HG02938 (cell line): ENCODE results near the gene ANGPTL2.

ENCODE experiments used
- ATAC-seq: cut with Tn5 transposase; IDR thresholded peaks from one replicate; pipeline ENCODE4 v1.9.1; 2021; ENCODE audit warnings: mild to moderate bottlenecking, moderate library complexity; ENCODE audit not compliant: unreplicated experiment

Gene ANGPTL2

DNA sequence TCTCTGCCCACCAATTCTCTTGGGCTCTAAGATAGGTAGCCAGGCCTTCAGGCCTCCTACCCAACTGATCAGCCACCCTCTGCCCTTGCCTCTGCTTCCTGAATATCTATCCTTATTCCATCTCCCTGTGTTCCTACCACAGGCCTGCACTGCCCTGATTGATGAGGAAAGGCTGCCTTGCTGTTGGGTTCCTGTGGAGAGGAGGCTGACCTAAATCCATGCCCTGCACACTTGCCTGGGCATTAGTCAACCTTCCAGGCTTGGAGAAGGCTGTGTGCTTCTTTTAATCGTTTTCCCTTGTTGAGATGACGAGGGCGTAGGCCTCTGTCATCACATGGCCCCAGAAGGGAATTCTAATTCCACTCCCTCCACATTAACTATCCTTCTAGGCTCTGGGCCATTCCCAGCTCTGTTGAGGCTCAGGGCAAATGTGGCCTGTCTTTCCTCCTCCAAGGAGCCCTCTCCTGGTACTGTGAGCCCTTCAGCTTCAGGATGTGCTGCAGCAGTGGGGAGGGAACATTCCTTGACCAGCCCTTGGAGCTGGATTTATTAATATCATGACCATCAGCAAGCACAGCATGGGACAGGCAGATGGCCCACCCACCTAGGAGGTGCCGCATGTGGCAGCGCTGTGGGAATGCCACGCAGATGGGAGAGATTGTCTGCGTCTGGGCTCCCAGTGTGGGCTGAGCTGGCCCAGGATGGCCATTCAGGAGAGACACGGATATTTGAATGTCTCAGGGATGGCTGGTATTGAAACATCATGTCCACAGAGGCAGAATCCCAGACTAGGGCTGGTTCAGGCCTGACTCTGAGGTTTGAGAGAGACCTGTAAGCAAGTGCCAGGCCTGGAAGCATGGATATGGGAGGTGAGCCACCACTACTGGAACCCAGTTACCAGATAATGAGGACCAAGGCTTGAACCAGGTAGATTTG, 40.9 kb downstream of the ANGPTL2 start:
- no peak for ATAC-seq

DNA sequence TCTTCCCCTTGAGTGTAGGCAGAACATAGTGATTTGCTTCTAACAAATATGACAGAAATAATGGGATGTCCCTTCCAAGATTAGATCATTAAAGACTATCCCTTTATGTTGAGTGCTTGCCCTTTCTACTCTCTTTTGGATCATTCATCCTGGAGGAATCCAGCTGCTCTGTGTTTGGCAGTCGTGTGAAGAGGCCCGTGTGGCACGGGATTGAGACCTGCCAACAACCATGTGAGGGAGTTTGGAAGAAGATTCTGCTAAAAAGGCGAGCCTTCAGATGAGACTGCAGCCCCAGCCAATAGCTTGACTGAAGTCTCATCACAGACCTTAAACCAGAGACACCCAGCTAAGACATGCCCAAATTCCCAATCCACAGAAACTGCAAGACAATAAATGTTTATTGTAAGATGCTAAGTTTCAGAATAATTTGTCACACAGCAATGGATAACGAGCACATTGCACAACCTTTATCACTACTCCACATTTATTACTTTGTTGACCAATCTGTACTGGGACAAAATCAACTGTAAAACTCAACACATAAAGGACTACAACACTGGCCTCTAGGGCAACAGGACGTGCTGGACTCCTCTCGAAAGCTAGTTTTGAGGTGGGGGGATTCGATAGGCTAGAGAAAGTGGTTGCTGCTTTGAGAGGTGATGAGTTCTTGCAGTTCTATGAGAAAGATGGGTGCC, 42.8 kb downstream of the ANGPTL2 start:
- no peak for ATAC-seq

DNA sequence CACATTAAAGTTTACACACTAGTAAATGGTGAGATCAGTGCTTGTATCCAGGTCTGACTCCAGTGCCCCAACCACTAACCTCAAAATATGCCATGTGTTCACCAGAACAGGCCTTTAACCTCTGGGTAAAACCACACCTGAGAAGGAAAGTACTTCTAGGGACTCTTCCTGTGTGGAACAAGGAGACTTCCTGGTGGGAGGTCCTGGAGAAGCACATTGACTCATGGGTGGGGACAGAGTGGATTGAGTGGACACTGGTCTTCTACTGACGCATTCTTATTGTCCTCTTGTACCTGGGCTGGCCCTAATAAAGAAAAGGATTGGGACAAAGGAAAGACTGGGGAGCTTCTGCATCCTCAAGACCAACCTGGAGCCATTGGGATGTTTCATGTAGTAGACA, 43.4 kb downstream of the ANGPTL2 start:
- ATAC-seq: no peak

GRCh38 chr9:127078336-127078735, 44.1 kb downstream of the ANGPTL2 start:
- no peak for ATAC-seq

- ATAC-seq: no peak
Observed at GRCh38 chr9:127077644-127077946, 44.8 kb downstream of the ANGPTL2 start.

GRCh38 chr9:127076860-127077643, 45.4 kb downstream of the ANGPTL2 start:
- no peak for ATAC-seq

DNA sequence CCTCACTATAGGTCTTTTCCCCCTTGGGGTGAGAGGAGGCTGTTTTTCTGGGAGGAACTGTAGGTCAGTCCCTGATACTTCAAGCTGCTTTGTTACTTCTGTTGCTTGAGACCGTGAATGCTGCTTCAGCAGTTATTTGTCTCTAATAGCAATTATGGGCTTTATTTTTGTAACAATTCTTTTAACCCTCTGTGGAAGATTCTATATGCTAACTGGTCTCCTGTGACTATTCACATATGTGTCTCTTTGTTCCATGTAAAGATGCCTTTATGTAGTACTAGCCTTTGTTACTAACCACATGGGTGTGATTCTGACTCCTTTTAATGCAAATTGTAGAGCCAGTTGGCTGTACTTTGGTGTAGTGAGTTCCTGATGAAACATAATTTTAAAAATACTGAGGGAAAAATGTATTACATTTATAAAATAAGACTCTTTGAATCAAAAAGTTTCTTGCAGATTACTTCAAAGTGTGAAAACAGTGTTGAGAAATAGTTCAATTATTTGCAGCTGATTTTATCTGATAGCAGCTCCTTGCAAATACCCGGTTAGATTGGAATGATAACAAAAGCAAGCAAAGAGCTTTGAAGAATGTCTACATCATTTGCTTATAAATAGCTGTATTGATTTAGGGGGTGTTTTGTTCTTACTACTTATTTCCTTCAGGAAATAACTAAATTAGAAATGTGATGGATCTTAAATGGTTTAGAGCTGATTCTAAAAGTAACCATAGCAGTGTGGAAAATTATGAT, 46.6 kb downstream of the ANGPTL2 start:
- ATAC-seq: no peak

DNA sequence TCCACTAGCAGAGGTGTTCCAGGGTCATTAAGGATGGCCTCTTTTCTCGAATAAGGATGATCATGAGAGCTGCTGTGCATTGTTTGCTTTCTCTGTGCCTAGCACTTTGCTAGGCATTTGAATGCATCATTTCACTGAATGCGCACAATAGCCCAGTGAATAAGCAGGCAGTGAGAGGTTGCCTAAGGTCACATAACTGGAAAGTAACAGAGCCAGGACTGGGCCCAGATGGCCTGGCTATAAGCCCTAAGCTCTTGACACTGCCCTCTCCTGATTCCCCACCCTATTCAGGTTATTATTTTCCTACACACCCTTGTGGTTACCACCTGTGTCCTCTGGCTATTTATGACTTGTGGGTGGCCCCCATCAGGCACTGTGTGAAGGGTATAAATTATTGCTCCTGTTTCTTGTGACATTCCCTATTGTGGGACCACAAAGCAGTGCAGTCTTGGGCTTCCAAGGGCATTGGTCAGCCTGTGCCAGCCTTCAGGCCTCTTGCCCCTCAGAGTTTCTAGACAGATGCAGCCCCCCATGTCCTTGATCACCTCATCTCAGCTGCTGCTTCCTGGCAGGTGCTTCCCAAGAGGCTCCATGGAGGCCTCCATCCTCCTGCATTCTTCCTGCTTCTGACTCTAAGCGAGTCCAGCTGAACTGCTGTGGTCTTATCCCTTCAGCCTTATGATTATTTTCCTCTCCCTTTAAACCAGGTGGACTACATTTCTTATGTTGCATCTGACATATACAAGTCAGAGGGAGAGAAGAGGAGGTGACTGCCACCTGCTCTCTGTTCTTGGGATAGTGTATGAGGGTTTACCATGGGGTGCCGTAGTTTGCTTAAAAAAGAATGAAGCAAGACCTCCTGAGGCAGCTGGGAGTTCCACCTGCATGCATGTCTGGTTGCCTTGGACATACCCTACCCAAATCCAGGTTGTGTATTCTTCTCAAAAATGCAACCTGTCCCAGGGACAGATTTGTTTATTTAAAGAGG, 47.6 kb downstream of the ANGPTL2 start:
- no peak for ATAC-seq

DNA sequence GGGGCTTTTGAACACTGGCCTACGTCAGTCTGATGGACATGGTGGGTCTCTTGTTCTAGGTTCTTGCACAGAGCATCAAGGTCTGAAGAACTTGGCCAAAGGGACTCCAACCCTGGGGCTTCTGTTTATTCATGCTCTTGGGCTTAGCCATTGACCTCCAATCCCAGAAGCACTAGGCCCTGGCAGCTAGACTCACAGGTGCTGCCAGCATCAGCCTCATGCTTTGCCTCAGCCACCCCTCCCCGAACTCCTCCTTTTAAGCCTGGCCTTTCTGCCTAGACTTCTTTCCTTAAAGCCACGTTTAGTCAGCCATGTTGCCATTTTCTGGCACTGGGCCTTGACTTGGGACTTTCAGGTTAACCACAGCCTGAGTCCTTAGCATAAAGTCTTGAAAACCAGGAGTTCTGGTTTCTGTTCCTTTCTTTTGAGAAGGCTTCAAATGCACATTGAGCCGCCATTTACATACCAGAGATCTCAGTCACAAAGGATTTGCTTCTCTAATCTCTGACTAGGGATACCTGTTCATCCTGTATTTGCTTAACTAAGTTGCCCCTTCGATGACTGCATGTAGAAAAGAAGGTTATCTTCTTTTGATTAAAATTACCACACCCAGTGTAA, 54.7 kb downstream of the ANGPTL2 start:
- ATAC-seq: no peak

- no peak for ATAC-seq
Observed at GRCh38 chr9:127066851-127067136, 55.6 kb downstream of the ANGPTL2 start.

DNA sequence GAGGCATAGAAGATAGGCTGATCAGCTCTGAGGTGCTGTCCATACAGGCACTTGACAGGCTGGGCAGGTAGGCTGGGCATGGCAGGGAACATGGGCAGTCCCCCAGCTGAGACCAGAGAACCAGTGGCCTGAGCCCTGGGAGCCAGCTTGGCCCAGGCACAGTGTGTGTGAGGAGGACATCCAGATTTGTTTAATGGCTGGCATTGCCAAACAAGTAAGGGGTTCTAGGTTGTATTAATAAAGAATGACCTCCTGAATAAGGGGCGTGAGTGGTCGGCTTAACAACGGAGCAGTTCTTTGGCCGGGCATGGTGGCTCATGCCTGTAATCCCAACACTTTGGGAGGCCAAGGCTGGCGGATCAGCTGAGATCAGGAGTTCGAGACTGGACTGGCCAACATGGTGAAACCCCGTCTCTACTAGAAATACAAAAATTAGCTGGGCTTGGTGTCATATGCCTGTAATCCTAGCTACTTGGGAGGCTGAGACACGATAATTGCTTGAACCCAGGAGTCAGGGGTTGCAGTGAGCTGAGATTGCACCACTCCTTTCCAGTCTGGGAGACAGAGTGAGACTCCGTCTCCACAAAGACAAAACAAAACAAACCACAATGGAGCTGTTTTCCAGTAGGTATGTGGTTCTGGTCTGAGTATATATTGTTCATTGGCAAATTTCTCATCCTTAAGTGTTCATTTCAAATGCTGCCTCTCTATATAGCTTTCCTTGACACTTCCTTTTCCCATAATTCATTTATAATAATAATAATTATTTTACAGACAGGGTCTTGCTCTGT, 56.2 kb downstream of the ANGPTL2 start:
- ATAC-seq: no peak

DNA sequence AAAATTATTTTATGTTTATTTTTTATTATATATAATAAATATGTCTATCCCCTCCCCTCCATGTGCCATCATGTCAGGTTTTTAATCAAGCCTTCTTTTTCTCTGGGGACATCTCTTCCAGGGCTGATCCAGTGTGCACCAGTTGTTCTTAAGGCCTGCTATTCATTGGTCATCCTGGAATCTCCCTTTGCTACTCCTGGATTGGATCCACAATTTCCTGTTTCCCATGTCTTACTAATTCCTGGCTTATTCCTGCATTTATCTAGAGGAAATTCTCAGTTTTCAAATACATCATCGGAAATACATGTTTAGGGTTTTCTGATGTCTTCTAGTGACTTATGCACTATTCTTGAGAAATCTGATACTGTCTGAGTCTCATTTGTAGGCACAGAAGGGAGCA, 56.8 kb downstream of the ANGPTL2 start:
- ATAC-seq: no peak

DNA sequence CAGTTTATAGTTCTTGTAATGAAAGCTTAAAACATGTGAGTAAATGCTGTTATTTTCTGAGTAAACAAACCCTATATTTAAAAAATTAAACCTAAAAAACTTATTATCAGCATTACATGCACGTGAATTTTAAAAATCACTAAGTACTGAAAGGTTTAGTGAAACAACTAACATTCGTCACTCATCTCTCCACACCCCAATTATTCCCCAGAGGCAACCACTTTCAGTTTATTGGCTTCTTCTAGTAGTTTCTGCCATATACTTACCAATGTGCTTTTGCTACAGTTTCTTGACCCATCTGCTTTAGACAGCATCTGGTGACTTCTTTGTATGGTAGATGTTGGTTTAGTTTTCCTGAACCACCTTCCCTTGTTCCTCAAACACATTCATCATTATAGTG, 58.1 kb downstream of the ANGPTL2 start:
- ATAC-seq: no peak

DNA sequence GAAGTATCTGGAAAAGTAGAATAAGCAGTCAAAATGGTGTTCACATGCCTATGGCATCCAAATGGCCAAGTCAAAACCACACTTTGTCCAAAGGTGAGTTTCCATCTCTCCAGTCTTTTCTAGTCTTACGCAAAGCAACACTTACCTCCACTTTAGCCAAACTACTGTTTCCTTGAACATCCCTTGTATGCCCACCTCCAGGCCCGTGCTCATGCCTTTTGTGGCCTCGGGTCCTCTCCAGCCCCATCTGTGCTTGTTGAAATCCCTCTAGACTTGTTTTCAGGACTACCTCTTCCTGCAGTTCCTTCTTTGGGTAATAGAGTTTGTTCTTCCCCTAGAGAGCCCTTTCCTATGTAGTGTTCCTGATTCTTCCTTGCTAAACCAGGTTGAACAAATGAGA, 61.0 kb downstream of the ANGPTL2 start:
- ATAC-seq: no peak

DNA sequence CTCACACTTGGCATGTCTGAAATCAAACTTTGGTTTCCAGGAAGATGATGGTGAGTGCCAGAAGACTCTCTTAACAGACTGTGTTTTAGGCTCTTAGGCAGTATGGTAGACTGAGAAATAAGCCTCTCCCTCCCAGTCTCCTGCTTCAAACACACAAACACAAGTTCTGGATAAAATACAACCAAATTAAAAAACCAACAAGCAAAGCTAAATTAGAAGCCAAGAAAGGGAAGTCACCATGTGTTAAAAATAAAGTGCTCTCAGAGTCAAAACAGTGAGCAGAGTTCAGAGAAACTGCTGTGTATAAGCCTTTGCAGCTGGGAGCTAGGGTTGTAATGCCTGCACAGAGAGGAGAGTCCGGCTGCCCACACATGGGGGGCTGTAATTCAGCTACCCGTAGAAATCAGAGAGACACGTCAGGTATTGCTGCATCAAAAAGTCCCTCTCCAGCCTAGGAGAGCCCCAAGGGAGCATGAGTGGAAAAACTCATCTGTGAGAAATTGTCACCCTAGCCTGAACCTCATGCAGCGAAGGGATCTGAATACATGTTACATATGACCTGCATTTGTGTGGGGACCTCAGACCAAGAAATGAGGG, 62.6 kb downstream of the ANGPTL2 start:
- ATAC-seq: no peak

DNA sequence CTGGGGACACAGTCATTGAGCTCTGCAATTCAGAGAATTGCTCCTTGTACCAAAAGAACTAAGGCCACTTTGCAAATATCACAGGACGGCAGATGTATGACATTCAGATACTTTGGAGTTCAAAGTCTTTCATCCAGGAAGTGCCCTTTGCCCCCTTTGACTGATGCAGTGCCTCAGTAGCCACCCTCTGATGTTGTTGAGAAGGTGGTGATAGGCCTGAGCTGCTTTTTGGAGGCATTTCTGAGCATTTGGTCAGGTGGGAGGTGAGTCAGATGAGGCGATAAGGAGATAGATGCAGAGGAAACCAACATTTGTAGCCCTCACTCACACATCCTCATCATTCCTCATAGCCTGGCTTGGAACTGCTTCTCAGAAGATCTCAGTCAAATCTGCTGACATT, 63.4 kb downstream of the ANGPTL2 start:
- ATAC-seq: no peak

DNA sequence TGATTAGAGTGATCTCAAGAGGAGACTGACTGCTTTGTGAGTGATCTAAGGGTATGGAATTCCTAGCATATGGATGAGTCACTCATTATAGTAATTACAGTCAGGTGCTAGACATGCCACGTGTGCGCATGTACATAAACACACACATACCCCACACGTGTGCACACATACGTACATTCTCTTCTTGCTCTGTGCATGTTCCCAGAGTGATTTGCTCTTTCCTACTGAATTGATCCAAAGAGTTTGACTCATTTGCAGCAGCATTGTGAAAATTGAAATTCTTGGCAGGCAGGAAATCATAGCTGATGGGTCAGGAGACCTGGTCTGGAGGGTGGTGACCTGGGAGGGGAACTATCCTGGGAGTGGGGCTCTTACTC, 63.8 kb downstream of the ANGPTL2 start:
- ATAC-seq: no peak

- ATAC-seq: no peak
Observed at GRCh38 chr9:127058011-127058644, 64.3 kb downstream of the ANGPTL2 start.
